Natural killer cell (primary cell): ENCODE results near the gene IL6ST. TPM values are rescaled to one million over a fixed set of nuclear protein-coding genes. Genes with fewer than 3 reads are reported as not detected.
"Not testable (repeated sequence)": the region's sequence is repeated elsewhere in the genome, so short reads cannot be mapped to it uniquely, and the experiment has no call there.

Experiments used
- ATAC-seq, 3 donors: fragments of 150-1000 bp in 2 of 3; fragments of 200-7000 bp in 1 of 3; cut with Tn5 transposase; 1 replicate in 1 of 3; 2 replicates in 2 of 3; pipeline ENCODE4 v1.10.0; 2021; ENCODE audit warnings: mild to moderate bottlenecking in 2 of 3, moderate library complexity in 2 of 3
- DNase-seq, 2 donors: peaks; one replicate each; pipeline versions ENCODE4 v3.0.0 to v3.0.0-alpha.2; 2013 to 2021; ENCODE audit warnings: mixed read lengths in 1 of 2
- H3K27ac ChIP-seq: one replicate; pipeline ENCODE4 v1.5.1; 2013; ENCODE audit warnings: mild to moderate bottlenecking, low read length
- H3K27me3 ChIP-seq: one replicate; pipeline ENCODE4 v1.6.1; 2013; ENCODE audit warnings: low read length; ENCODE audit not compliant: control insufficient read depth, insufficient read depth
- H3K36me3 ChIP-seq: one replicate; pipeline ENCODE4 v1.6.1; 2013; ENCODE audit warnings: low read length; ENCODE audit not compliant: control insufficient read depth, insufficient read depth
- H3K4me1 ChIP-seq: one replicate; pipeline ENCODE4 v1.6.1; 2013; ENCODE audit warnings: low read length; ENCODE audit not compliant: control insufficient read depth, insufficient read depth
- H3K4me3 ChIP-seq: one replicate; pipeline ENCODE4 v1.5.1; 2013; ENCODE audit warnings: low read length
- H3K9me3 ChIP-seq: one replicate; pipeline ENCODE4 v1.6.1; 2013; ENCODE audit warnings: low read length; ENCODE audit not compliant: control insufficient read depth, insufficient read depth
- H3K27ac Mint-ChIP-seq, 2 donors: one replicate each; pipeline ENCODE4 v1.8.0; 2022; ENCODE audit warnings: mild to moderate bottlenecking in 2 of 2, mixed read lengths in 2 of 2, moderate library complexity in 1 of 2
- H3K27me3 Mint-ChIP-seq, 2 donors: one replicate each; pipeline ENCODE4 v1.8.0; 2022; ENCODE audit warnings: low read depth in 2 of 2, mixed read lengths in 2 of 2
- H3K36me3 Mint-ChIP-seq: one replicate; pipeline ENCODE4 v1.8.0; 2022; ENCODE audit warnings: mixed read lengths
- H3K4me1 Mint-ChIP-seq, 2 donors: one replicate each; pipeline ENCODE4 v1.8.0; 2022; ENCODE audit warnings: mixed read lengths in 2 of 2
- H3K4me3 Mint-ChIP-seq: one replicate; pipeline ENCODE4 v1.8.0; 2022; ENCODE audit warnings: mild to moderate bottlenecking, moderate library complexity, mixed read lengths
- H3K9me3 Mint-ChIP-seq, 2 donors: one replicate each; pipeline ENCODE4 v1.8.0; 2022; ENCODE audit warnings: mixed read lengths in 2 of 2
- WGBS: methylation state at CpG from one replicate; pipeline ENCODE4 v1.1.7; 2013; ENCODE audit warnings: missing lambda C conversion rate; ENCODE audit not compliant: insufficient coverage; 5-methylcytosine and 5-hydroxymethylcytosine counted together
- intact Hi-C: fragments of 100-400 bp; cut with micrococcal nuclease; formaldehyde crosslinking; loops from one replicate; pipeline ENCODE4 v1.14.2; 2022
- total RNA-seq, 4 donors: library from RNA; stranded (reverse); fragments of 120-200 nt in 1 of 4; gene quantifications; one replicate each; pipeline versions ENCODE4 v1.2.3 to v1.2.4, GENCODE V29; 2013 to 2022
- TF ChIP-seq, protein P1 (sequence below): fragments of 200-600 bp; IDR thresholded peaks from one replicate; pipeline ENCODE4 v1.8.0; 2022; ENCODE audit warnings: antibody characterized with exemption

Gene IL6ST
- total RNA-seq, 3 donors from 2014 or later (not counting 1 experiment from before 2014, with no cell fraction given): 48.5 to 73.0 (median 53.8) TPM

DNA sequence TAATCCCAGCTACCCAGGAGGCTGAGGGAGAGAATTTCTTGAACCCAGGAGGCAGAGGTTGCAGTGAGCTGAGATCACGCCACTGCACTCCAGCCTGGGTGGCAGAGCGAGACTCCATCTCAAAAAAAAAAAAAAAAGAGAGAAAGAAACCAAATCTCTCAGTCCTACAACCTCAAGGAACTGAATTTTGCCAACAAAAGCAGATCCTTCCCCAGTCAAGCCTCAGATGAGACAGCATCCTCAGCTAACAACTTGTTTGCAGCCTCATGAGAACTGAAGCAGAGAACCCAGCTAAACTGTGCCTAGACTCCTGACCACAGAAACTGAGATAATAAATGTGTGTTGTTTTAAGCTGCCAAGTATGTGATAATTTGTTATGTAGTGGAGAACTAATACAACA lies 7.5 kb upstream of the IL6ST start:
- Mint-ChIP-seq H3K9me3 (no peaks in the 10 kb centered on the region), H3K4me1 (no peaks in the 10 kb centered on the region), H3K4me3 (no peak overlapping the region), H3K36me3 (no peaks in the 10 kb centered on the region), H3K27ac (no peak overlapping the region), H3K27me3 (peaks cover 0 to 8% of the 10 kb centered on the region in 2 donors)
- intact Hi-C loops: no loop called here
- no peaks in the 10 kb centered on the region for H3K9me3 ChIP-seq
- H3K27ac ChIP-seq: no peak overlapping the region
- H3K36me3 ChIP-seq: no peaks in the 10 kb centered on the region
- WGBS: 100% methylated on average over 2 of the region's 2 CpGs
- H3K4me3 ChIP-seq: no peak overlapping the region
- ATAC-seq: no peak
- no peaks in the 10 kb centered on the region for H3K4me1 ChIP-seq
- H3K27me3 ChIP-seq: no peaks in the 10 kb centered on the region
- TF ChIP-seq, protein P1, sequence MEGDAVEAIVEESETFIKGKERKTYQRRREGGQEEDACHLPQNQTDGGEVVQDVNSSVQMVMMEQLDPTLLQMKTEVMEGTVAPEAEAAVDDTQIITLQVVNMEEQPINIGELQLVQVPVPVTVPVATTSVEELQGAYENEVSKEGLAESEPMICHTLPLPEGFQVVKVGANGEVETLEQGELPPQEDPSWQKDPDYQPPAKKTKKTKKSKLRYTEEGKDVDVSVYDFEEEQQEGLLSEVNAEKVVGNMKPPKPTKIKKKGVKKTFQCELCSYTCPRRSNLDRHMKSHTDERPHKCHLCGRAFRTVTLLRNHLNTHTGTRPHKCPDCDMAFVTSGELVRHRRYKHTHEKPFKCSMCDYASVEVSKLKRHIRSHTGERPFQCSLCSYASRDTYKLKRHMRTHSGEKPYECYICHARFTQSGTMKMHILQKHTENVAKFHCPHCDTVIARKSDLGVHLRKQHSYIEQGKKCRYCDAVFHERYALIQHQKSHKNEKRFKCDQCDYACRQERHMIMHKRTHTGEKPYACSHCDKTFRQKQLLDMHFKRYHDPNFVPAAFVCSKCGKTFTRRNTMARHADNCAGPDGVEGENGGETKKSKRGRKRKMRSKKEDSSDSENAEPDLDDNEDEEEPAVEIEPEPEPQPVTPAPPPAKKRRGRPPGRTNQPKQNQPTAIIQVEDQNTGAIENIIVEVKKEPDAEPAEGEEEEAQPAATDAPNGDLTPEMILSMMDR: no peak
- no peak for DNase-seq

DNA sequence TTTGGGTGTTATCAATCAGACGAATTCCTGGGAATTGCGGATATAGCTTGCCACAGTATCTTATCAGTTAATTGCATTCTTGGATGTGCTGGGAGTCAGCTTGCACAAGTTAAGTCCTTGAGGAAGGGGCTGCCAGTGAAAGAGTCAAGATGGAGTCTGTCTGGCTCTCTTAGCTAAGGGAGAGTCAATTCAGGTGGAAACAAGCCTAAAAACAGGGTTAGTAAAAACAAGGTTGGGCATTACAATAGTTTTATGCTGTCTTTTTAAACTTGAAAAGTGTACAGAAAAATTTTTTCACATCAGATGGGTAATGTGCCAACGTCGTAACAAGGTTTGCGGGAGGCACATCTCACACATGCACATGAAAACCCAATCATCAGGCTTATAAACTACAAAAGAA lies 5.5 kb upstream of the IL6ST start:
- H3K27me3 ChIP-seq, H3K4me3 Mint-ChIP-seq, ATAC-seq, H3K36me3 Mint-ChIP-seq, H3K36me3 ChIP-seq, H3K9me3 Mint-ChIP-seq, H3K27me3 Mint-ChIP-seq, H3K4me1 Mint-ChIP-seq, H3K27ac Mint-ChIP-seq, intact Hi-C loops, H3K27ac ChIP-seq, H3K9me3 ChIP-seq, H3K4me3 ChIP-seq, DNase-seq, H3K4me1 ChIP-seq: not testable (repeated sequence)
- 94% methylated on average over 3 of the region's 5 CpGs for WGBS

DNA sequence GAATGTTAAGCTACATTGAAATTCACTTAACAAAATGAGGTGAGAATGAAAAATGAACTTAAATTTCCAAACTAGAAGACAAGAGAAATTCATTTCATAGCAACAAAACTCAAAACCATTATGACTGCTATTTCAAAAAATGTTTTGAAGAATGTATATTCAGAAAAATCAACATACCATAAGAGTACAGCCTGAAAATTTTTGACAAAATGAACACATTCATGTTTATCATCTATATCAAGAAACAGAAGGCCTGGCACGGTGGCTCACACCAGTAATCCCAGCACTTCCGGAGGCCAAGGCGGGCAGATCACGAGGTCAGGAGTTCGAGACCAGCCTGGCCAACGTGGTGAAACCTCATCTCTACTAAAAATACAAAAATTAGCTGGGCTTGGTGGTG lies 4.2 kb upstream of the IL6ST start:
- no peak overlapping the region for H3K4me3 Mint-ChIP-seq
- H3K27ac ChIP-seq: no peak overlapping the region
- no peak overlapping the region for H3K4me3 ChIP-seq
- TF ChIP-seq, protein P1: no peak
- no peaks in the 10 kb centered on the region for H3K9me3 Mint-ChIP-seq
- ATAC-seq (no peak), DNase-seq (no peak)
- WGBS: 93% methylated on average over 6 of the region's 6 CpGs
- no peak overlapping the region for H3K27ac Mint-ChIP-seq
- H3K36me3 Mint-ChIP-seq: peaks cover 4% of the 10 kb centered on the region
- peaks cover 10% of the 10 kb centered on the region in 2 donors for H3K4me1 Mint-ChIP-seq
- H3K36me3 ChIP-seq: no peaks in the 10 kb centered on the region
- no peaks in the 10 kb centered on the region for H3K27me3 Mint-ChIP-seq
- peaks cover 5% of the 10 kb centered on the region for H3K4me1 ChIP-seq
- H3K27me3 ChIP-seq: no peaks in the 10 kb centered on the region
- H3K9me3 ChIP-seq: no peaks in the 10 kb centered on the region
- intact Hi-C loops: loop anchor here (10.0 kb wide), 2 partner anchors 464 to 1176 kb away; partner anchors contain the start of genes GPBP1 and PLPP1

DNA sequence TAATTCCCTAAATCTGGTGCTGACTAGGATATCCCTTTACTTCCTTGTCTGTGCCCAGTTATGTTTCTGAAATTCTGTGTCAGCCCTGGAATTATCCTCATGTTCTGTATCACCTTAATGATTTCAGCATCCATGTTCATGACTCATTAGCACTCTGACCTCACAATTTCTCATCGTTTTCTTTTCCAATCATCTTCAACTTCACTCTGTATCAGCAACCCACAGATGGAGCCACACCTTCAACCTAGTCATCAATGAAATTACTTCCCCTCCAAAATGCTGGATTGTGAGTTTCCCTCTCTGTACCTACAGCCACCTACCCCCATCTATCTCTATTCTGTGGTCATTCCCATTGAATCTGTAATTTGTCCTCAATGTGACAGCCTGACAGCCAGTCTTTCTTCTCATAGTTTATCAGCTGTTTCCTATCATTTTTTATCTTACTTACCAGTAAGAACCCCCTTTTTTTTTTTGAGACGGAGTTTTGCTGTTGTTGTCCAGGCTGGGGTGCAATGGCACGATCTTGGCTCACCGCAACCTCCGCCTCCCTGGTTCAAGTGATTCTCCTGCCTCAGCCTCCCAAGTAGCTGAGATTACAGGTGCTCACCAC lies 3.1 kb upstream of the IL6ST start:
- Mint-ChIP-seq H3K4me1 (peaks cover 14 to 22% of the 10 kb centered on the region in 2 donors), H3K36me3 (peaks cover 6% of the 10 kb centered on the region), H3K27ac (no peak overlapping the region), H3K9me3 (no peaks in the 10 kb centered on the region), H3K27me3 (no peaks in the 10 kb centered on the region), H3K4me3 (no peak overlapping the region)
- H3K4me3 ChIP-seq: no peak overlapping the region
- intact Hi-C loops: loop anchor here (10.0 kb wide), 2 partner anchors 463 to 1177 kb away; partner anchors contain the start of genes GPBP1 and PLPP1
- ATAC-seq: no peak
- TF ChIP-seq, protein P1: no peak
- no peak for DNase-seq
- no peaks in the 10 kb centered on the region for H3K9me3 ChIP-seq
- no peaks in the 10 kb centered on the region for H3K27me3 ChIP-seq
- H3K4me1 ChIP-seq: peaks cover 5% of the 10 kb centered on the region
- H3K27ac ChIP-seq: no peak overlapping the region
- WGBS: 83% methylated on average over 5 of the region's 5 CpGs
- no peaks in the 10 kb centered on the region for H3K36me3 ChIP-seq
